Panc1 (cell line): Measurements from ENCODE around the gene RRM2.

ENCODE experiments used
- TF ChIP-seq, protein P1 (sequence below): fragments of 450-650 bp; IDR thresholded peaks from 2 replicates; pipeline ENCODE4 v1.5.1; 2017; ENCODE audit warnings: mild to moderate bottlenecking
- TF ChIP-seq, protein P2 (sequence below), 2 experiments: IDR thresholded peaks; 2 replicates each; pipeline ENCODE4 v1.6.1; 2011 to 2012; ENCODE audit warnings: low read depth in 2 of 2, control low read depth in 1 of 2, low read length in 1 of 2, mild to moderate bottlenecking in 1 of 2, moderate library complexity in 1 of 2; ENCODE audit not compliant: insufficient read depth in 1 of 2

DNA sequence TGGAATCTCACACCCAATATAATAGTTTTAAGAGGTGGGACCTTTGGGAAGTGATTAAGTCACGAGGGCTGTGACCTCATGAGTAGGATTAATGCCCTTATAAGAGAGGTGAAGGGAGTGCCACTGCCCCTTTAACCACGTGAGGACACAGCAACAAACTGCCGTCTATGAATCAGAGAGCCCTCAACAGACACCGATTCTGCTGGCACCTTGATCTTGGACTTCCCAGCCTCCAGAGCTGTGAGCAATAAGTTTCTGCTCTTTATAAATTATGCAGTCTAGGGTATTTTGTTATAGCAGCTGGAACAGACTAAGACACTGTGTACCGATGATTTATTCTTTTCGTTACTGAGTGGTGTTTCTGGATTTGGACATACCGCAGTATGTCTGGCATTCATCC, 56.2 kb downstream of the RRM2 start:
- TF ChIP-seq, protein P1, sequence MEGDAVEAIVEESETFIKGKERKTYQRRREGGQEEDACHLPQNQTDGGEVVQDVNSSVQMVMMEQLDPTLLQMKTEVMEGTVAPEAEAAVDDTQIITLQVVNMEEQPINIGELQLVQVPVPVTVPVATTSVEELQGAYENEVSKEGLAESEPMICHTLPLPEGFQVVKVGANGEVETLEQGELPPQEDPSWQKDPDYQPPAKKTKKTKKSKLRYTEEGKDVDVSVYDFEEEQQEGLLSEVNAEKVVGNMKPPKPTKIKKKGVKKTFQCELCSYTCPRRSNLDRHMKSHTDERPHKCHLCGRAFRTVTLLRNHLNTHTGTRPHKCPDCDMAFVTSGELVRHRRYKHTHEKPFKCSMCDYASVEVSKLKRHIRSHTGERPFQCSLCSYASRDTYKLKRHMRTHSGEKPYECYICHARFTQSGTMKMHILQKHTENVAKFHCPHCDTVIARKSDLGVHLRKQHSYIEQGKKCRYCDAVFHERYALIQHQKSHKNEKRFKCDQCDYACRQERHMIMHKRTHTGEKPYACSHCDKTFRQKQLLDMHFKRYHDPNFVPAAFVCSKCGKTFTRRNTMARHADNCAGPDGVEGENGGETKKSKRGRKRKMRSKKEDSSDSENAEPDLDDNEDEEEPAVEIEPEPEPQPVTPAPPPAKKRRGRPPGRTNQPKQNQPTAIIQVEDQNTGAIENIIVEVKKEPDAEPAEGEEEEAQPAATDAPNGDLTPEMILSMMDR = no peak
- TF ChIP-seq, protein P2, sequence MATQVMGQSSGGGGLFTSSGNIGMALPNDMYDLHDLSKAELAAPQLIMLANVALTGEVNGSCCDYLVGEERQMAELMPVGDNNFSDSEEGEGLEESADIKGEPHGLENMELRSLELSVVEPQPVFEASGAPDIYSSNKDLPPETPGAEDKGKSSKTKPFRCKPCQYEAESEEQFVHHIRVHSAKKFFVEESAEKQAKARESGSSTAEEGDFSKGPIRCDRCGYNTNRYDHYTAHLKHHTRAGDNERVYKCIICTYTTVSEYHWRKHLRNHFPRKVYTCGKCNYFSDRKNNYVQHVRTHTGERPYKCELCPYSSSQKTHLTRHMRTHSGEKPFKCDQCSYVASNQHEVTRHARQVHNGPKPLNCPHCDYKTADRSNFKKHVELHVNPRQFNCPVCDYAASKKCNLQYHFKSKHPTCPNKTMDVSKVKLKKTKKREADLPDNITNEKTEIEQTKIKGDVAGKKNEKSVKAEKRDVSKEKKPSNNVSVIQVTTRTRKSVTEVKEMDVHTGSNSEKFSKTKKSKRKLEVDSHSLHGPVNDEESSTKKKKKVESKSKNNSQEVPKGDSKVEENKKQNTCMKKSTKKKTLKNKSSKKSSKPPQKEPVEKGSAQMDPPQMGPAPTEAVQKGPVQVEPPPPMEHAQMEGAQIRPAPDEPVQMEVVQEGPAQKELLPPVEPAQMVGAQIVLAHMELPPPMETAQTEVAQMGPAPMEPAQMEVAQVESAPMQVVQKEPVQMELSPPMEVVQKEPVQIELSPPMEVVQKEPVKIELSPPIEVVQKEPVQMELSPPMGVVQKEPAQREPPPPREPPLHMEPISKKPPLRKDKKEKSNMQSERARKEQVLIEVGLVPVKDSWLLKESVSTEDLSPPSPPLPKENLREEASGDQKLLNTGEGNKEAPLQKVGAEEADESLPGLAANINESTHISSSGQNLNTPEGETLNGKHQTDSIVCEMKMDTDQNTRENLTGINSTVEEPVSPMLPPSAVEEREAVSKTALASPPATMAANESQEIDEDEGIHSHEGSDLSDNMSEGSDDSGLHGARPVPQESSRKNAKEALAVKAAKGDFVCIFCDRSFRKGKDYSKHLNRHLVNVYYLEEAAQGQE (IDR thresholded peaks at IDR 0.05; ENCODE audit: insufficient read depth in 1 of 2, low read depth in 2 of 2, low read length in 1 of 2) = no peak
